ENCODE data around the gene ERC2.

- TF ChIP-seq CTCF (conservative IDR thresholded peaks at IDR 0.05 in 1 of 2, IDR thresholded peaks at IDR 0.05 in 1 of 2; ENCODE audit: low read depth in 1 of 2, low read length in 2 of 2), result no peak
- TF ChIP-seq EZH2 (IDR thresholded peaks at IDR 0.05; ENCODE audit: low read length, missing control alignments), result no peak
Observed at GRCh38 chr3:55802816-55803215, 665.5 kb downstream of the ERC2 start.

Data from fibroblast of lung (primary cell).